Loucy (cell line): Measurements from ENCODE around the gene DBN1.

Experiments
- H2AFZ ChIP-seq: fragments of 200-600 bp; sonication (generic); 2 replicates; pipeline ENCODE4 v1.6.0; 2016; ENCODE audit warnings: antibody characterized with exemption, mild to moderate bottlenecking, low read length, moderate library complexity
- H3F3A ChIP-seq: fragments of 200-600 bp; 2 replicates; pipeline ENCODE4 v1.6.0; 2016; ENCODE audit warnings: antibody characterized with exemption, low read depth, mild to moderate bottlenecking
- H3K27me3 ChIP-seq: fragments of 200-600 bp; sonication (generic); 2 replicates; pipeline ENCODE4 v1.6.1; 2014; ENCODE audit warnings: low read length, mild to moderate bottlenecking; ENCODE audit not compliant: insufficient read depth, poor library complexity, severe bottlenecking
- H3K36me3 ChIP-seq: fragments of 200-600 bp; sonication (generic); 2 replicates; pipeline ENCODE4 v1.6.1; 2016; ENCODE audit warnings: low read length; ENCODE audit not compliant: insufficient read depth
- H3K4me1 ChIP-seq: fragments of 200-600 bp; sonication (generic); 2 replicates; pipeline ENCODE4 v1.5.1; 2014; ENCODE audit warnings: low read length, mild to moderate bottlenecking; ENCODE audit not compliant: insufficient read depth, poor library complexity, severe bottlenecking
- H3K4me2 ChIP-seq: fragments of 200-600 bp; sonication (generic); 2 replicates; pipeline ENCODE4 v1.6.0; 2014; ENCODE audit warnings: antibody characterized with exemption, low read length, low read depth, mild to moderate bottlenecking; ENCODE audit not compliant: poor library complexity, severe bottlenecking
- H3K4me3 ChIP-seq: fragments of 200-600 bp; sonication (generic); 2 replicates; pipeline ENCODE4 v1.5.1; 2014; ENCODE audit warnings: low read length, mild to moderate bottlenecking, mixed read lengths; ENCODE audit not compliant: poor library complexity, severe bottlenecking
- H3K79me2 ChIP-seq: fragments of 200-600 bp; sonication (generic); 2 replicates; pipeline ENCODE4 v1.6.1; 2014; ENCODE audit warnings: low read length; ENCODE audit not compliant: insufficient read depth
- H3K9ac ChIP-seq: fragments of 200-600 bp; sonication (generic); 2 replicates; pipeline ENCODE4 v1.6.0; 2014; ENCODE audit warnings: mild to moderate bottlenecking, low read depth, low read length, moderate library complexity; ENCODE audit not compliant: poor library complexity, severe bottlenecking
- H3K9me2 ChIP-seq: fragments of 200-600 bp; sonication (generic); replicated peaks from 2 replicates; pipeline ENCODE4 v1.6.1; 2016; ENCODE audit warnings: low read depth, low read length, mixed read lengths
- H3K9me3 ChIP-seq: fragments of 200-600 bp; sonication (generic); 2 replicates; pipeline ENCODE4 v1.6.1; 2014; ENCODE audit warnings: mild to moderate bottlenecking, antibody characterized with exemption, low read length, low read depth; ENCODE audit not compliant: insufficient read depth
- H4K20me1 ChIP-seq: fragments of 200-600 bp; sonication (generic); 2 replicates; pipeline ENCODE4 v1.6.0; 2014; ENCODE audit warnings: antibody characterized with exemption, low read length, mild to moderate bottlenecking; ENCODE audit not compliant: insufficient read depth, poor library complexity, severe bottlenecking
- CTCF ChIP-seq: fragments of 200-600 bp; sonication (generic); conservative IDR thresholded peaks from 2 replicates; pipeline ENCODE4 v1.5.1; 2014; ENCODE audit warnings: mild to moderate bottlenecking, antibody characterized with exemption, low read length
- EZH2phosphoT487 ChIP-seq: fragments of 200-600 bp; IDR thresholded peaks from 2 replicates; pipeline ENCODE4 v1.6.1; 2018; ENCODE audit warnings: antibody characterized with exemption, mild to moderate bottlenecking, moderate library complexity, borderline replicate concordance

Gene DBN1

DNA sequence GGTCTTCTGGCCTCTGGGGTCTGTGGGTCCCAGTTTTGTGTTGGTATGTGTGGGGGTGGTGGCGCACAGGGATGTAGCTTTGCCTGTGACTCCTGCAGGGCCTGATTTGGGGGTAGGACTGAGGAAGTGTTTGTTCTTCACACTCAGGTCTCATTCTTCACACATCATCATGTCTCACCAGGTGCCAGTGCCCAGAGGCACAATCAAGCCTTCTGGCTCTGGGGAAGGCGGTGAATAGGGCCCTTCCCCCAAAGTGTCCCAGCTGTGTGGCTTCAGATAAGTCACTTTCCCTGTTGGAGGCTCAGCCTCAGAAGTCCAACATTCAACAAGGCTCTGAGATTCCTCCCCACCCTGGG lies 5.1 kb downstream of the DBN1 start:
- peaks cover 34% of the 10 kb centered on the region for H4K20me1 ChIP-seq

DNA sequence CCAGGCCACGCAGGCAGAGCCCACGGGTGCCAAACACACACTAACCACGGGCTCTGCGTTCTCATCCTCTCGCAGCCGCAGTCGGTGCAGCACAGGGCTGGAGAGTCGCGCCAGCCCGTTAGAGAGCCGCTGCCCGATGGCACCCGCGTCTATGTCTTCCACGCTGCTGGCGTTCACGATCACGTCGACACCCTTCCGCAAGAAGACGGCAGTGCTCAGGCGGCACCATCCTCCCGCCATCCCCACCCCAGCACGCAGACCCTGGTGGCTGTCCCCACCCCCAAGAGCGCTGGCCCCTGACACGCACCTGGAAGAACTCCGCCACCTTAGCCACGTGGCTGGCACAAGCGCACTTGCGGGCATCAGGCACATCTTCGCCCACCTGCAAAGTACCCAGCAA lies 6.0 kb downstream of the DBN1 start:
- no peaks in the 10 kb centered on the region for H3K9me2 ChIP-seq
- H3K27me3 ChIP-seq: no peaks in the 10 kb centered on the region
- H3F3A ChIP-seq: no peaks in the 10 kb centered on the region
- H3K36me3 ChIP-seq: peaks cover 21% of the 10 kb centered on the region; the same call in 1 of the 2 replicates
- no peaks in the 10 kb centered on the region for H3K9me3 ChIP-seq
- peaks cover 33% of the 10 kb centered on the region for H4K20me1 ChIP-seq
- peaks cover 16% of the 10 kb centered on the region for H3K4me1 ChIP-seq
- H3K4me3 ChIP-seq: no peak overlapping the region
- peaks cover 40% of the 10 kb centered on the region for H3K79me2 ChIP-seq
- no peak overlapping the region for H2AFZ ChIP-seq
- no peak overlapping the region for H3K4me2 ChIP-seq
- no peak for TF ChIP-seq EZH2phosphoT487
- TF ChIP-seq CTCF: no peak
- no peak overlapping the region for H3K9ac ChIP-seq

More for the DNA sequence above, 5.1 kb downstream of the DBN1 start:
- Histone ChIP-seq H3K36me3 (peaks cover 21% of the 10 kb centered on the region; the same call in 1 of the 2 replicates), H3K4me1 (peaks cover 16% of the 10 kb centered on the region), H3K4me3 (no peak overlapping the region), H3K9me3 (no peaks in the 10 kb centered on the region), H3K9me2 (no peaks in the 10 kb centered on the region), H3K27me3 (no peaks in the 10 kb centered on the region), H2AFZ (no peak overlapping the region), H3K4me2 (no peak overlapping the region), H3K79me2 (peaks cover 45% of the 10 kb centered on the region), H3K9ac (no peak overlapping the region), H3F3A (no peaks in the 10 kb centered on the region)
- TF ChIP-seq EZH2phosphoT487 (no peak), CTCF (no peak)

- H3K9me3 ChIP-seq: no peaks in the 10 kb centered on the region
- H3K4me2 ChIP-seq: no peak overlapping the region
- H3F3A ChIP-seq: no peaks in the 10 kb centered on the region
- no peak overlapping the region for H3K9ac ChIP-seq
- no peak overlapping the region for H2AFZ ChIP-seq
- peaks cover 27% of the 10 kb centered on the region for H4K20me1 ChIP-seq
- peaks cover 34% of the 10 kb centered on the region for H3K79me2 ChIP-seq
- peaks cover 21% of the 10 kb centered on the region; the same call in 1 of the 2 replicates for H3K36me3 ChIP-seq
- H3K4me3 ChIP-seq: no peak overlapping the region
- H3K4me1 ChIP-seq: peaks cover 16% of the 10 kb centered on the region
- TF ChIP-seq EZH2phosphoT487 (no peak), CTCF (no peak)
- no peaks in the 10 kb centered on the region for H3K27me3 ChIP-seq
- H3K9me2 ChIP-seq: no peaks in the 10 kb centered on the region
Observed at GRCh38 chr5:177466861-177467260, 6.6 kb downstream of the DBN1 start.
